Anterior cingulate cortex (tissue), 58 donors: ENCODE results near the gene SDK2.
"Not testable (repeated sequence)": the region's sequence is repeated elsewhere in the genome, so short reads cannot be mapped to it uniquely, and the experiment has no call there.

Experiments used
- DNase-seq, 58 donors: peaks; one replicate each; lab custom pipeline; 2025; lab: John Stamatoyannopoulos, UW

The SDK2 gene

DNA sequence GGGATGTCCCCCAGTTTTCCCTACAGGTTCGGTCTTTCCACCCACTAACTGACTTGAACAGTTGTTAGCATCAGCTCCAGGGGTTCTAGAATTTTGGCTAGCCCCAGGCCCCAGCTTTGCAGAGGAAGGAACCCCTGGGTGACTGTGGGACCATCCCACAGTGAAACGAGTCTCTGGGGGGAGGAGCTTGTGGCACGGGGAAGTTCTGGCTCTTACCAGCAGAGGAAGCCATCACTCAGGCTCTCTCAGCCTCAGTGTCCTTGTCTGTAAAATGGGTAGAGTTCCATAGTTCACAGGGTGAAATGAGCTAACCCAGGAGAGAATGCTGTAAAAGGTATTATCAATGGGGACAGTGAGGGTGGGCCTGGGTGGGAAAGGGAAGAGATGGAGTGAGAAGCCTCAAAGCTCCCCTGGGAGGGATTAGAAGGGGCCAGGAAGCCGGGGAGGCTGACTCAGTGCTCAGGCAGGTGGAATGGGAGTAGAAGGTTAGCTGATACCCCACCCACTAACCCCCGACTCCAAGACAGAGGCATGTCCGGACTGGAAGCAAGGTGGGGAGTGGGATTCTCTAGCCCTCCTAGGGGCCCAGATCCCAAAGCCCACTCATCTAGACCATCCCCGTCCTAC lies 301.6 kb downstream of the SDK2 start:
- no peak for DNase-seq

DNA sequence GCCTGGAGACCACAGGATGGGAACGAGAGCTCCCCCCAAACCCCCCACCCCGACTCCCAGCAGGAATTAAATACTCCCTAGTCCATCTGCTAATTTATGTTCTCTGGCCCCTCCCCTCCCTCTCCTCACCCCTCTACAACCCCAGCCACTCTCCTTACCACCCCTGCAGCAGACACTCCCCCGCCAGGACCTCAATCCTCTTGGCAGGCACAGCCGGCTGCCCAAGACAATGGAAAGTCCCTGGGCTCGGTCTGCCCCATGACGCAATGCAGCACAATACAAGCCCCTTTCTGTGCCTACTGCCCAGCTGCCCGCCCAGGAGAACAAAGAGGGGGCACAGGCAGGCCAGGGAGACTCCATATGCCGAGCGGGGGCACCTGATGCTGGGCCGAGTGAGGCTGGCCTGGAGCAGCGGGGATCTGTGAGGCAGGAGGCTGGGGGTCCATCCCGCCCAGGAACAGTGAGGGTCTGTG lies 302.2 kb downstream of the SDK2 start:
- peak; percentile 23 to 99 (median 88) for DNase-seq

DNA sequence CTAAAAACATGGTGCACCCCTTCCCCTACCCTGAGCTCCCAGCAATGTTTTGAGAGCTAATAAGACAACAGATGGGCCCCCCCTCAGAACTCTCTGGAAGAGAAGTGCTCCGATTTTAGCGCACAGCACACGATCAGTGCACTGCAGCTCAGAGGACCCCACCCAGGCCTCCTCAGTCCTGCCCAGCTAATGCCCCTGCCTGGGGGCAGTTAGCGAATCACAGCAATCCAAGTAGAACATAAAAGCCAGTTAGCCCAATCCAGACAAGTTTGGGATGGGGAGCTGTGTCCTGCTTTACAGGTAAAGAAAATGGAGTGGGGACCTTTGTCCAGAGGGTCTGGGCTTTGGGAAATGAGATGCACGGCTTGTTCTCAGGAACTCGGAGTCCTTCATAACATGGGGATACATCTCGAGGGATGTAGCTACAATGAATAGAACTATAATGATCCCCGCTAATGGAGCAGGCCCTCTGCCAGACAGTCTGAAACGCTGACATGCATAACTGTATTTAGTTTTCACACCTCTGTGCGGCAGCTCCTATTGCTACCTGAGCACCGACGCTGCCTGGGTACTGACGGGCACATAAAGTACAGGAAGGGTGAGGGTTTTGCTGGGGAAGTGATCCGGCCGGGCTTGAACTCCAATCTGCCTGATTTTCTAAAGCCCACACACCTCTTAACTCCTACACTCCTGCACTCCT lies 302.7 kb downstream of the SDK2 start:
- DNase-seq, result peak in 3 of 58 donors; percentile 28 to 57 (median 48)

DNA sequence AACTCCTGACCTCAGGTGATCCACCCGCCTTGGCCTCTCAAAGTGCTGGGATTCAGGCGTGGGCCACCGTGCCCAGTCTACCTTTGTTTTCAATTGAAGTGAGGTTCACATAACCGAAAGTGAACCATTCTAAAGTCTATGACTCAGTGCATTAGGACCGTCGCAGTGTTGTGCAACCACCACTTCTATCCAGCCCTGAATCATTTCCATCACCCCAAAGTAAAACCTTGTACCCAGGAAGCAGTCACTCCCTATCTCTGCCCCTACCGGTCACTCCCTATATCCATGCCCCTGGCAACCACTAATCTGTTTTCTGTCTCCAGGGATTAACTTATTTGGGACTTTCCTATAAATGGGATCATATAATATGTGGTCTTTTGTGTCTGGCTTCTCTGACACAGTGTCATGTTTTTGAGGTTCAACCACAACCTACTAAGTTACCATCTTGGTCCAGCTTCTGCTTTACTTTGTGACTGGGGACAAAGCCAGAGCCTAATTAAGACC lies 304.1 kb downstream of the SDK2 start:
- no peak for DNase-seq

DNA sequence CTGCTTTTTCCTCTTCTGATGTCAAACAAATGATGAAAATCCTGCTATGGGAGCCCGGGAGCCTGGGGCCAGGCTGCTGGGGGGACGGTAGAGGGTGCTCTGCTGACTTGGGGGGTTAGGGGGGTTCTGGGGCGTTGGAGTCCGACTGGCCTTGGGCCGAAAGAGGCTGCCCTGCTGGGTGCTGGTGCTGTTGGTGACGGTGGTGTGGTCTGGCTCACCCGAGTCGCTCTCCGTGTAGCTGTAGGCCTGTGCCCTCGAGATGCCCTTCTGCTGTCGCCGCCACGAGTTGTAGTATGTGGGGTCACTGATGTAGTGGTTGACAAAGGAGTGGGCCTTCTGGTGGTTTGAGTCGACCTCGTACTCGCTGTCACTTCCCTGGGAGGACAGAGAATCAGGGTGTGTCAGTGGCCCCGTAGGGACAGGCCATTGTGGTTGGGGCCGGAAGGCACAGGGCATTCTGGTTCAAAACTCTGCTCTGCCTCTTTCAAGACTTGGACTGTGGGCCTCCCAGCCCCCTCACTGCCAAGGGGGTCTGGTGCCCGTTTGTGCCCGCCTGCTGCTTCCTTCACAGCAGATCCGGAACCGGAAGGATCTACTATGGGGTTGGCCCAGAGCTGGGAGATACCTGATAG lies 305.6 kb downstream of the SDK2 start:
- DNase-seq, result no peak

DNA sequence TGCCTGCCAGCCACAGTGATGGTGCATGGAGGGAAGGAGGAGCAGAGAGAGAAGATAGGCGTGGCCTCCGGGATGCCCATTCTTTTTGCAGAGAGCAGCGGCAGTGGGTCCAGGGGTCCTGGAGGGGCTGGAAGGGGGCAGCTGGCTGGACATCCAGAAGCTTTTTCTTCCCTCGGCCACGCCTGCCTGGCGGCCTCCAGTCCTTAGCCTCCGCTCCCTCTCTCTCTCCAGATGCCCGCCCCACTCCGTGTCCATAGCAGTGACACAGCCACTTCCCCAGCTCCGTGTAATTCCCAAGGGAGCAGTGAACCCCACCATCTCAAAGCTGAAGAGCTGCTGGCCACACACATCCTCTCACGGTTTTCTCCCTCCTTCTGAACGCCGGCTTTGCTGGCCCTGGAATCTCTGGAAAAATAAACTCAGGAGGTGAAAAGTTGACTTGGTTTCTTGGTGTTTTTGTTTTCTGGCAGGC lies 306.2 kb downstream of the SDK2 start:
- peak in 14 of 58 donors; percentile 13 to 56 (median 32) for DNase-seq

DNA sequence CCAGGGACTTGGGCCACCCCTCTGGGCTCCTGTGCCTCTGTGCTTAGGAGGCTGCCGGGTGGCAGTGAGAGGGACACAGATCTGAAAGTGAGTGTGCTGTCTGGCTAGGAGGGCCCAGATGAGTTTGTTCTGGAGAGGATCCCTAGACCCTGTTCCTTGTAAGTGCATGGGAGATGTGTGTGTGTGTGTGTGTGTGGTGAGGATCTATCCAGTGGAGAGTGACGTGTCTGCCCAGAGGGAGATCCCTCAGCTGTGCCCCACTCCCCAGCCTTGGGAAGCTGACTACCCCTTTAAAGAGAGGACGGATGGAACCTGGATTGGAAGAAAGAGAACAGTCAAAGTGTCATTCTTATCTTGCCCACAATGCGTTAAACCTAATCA lies 306.9 kb downstream of the SDK2 start:
- no peak for DNase-seq

DNA sequence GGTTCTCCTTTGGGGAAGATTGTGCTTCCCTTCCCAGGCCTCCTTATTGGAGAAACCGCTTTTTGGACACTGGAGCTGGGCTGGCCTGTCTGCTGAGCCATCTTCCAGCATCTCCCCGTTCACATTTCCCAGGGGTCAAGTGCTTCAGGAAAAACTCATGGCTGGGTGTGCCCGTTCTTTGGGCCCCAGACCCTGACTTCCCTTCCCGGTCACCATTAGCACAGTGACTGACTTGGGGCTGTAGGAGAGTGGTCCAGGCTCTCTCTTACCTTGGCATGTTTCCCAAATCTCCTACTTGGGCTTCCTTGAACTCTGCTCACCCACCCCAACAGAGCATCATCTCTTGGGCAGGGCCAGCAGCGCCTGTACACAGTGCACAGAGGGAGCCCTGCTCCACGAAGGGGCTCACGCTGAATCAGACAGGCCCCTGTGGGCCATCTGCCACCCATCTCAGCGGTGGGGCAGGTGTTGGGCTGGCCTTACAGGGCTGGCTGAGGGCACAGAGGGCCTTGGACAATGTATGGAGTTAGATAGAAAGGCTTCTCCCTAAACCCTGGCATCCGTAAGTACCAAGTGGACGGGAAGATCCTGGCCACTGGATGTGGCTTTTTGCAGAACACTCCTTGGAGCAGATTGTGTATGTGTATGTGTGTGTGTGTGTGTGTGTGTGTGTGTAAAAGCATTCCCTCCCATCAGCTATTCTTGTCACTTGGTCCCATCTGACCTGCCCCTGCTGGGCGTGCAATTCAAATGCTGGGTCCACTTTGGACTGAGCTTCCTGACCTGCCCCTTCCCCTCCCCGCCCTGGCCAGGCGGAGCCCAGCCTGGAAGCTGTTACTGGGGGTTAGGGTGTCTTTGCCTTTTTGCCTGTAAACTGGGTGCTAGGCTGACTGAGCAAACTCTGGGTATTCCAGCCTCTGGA lies 307.6 kb downstream of the SDK2 start:
- DNase-seq, result no peak

DNA sequence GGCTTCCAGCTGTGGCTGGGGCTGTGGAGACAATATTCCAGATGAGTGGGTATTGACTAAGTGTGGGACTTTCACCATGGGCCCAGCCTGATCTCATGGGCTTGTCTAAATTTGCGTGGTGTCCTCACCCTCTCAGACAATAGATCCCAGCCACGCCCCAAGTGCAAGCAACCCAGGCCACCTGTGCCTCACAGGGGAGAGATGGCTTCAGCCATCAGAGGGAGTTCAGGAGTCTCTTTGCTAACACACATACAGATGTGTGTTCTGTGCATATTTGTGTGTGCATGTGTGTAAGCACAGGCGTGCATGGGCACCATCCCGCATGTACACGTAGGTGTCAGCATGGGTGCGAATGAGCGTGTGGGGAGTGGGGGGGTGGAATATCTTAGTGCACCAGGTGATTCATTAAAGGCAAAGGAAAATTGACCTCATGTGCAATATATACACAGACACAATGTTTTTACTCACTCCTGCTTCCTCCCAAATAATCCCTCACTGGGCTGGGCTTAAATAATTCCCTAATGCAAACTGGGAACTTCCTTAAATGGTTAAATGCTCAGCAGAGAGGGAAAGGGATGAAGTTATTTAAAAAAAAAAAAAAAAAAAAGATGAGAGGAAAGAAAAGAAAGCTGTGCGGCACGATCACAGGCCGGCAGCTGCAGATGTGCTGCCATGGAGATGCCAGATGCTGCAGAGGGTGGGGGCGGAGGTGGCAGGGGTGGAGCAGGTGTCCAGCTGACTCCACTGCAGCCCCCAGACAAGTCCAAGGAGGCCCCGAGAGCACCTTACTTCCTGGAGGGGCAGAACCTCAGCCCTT lies 308.4 kb downstream of the SDK2 start:
- no peak for DNase-seq

DNA sequence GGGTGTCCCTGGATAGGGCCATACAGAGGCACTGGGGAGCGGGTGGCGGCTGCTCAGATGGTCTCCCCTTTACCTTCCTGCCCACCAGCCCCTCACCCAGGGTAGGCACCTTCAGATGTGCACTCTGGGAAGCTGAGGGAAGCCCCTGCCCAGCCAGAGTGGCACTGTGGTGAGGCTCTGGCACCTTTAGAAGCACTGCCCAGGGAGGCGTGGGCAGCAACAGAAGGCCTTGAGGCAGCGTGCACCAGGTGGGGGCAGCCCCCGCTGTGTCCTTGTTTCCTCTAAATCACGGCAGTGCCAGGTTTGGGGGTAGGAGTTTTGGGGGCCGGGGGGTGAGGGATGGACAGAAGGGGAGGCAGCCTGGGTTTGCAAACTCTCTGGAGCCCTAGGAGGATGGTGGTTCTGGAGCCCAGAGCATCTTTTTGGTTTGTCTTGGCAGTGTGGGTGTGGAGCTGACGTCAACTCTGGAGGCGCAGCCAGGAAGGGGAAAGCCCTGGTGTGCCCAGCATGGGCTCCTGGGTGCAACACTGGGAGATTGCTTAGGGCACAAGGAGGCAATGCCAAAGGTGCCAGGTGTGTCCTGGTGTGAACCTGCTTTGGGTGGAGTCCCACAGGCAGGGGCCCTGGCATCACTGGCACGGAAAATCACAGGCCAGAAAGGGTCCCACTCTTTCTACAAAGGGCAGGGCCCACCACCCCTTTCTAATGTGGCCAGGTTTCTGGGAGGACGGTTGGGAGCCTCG lies 309.3 kb downstream of the SDK2 start:
- DNase-seq, result peak in 4 of 58 donors; percentile 14 to 42 (median 17)

DNA sequence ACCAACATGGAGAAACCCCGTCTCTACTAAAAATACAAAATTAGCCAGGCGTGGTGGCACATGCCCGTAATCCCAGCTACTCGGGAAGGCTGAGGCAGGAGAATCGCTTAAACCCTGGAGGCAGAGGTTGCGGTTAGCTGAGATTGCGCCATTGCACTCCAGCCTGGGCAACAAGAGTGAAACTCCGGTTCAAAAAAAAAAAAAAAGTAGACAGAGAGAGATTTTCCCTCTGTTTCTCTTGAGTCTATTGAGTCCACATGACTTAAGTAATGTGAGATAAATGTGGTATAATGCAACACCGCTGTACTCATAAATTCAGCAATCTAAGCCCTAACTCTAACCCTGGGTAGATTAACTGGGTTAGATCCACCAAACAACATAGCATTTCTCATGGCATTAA lies 310.8 kb downstream of the SDK2 start:
- not testable (repeated sequence) for DNase-seq

DNA sequence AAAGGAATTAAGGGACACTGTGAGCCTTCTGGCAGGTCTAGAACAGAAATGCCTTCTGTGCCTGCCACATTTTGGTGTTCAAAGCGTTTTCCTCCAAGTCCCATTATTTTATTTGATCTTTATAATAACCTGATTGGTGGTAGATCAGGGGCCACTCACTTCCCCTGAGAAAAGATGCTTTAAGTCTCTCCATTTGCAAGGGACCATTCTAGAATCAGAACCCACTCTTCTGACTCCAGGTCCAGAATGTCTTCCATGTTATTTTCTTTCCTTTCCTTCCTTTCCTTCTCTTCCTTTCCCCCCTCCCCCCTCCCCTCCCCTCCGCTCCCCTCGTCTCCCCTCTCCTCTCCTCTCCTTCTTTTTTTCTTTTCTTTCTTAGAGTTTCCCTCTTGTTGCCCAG lies 313.2 kb downstream of the SDK2 start:
- no peak for DNase-seq

DNA sequence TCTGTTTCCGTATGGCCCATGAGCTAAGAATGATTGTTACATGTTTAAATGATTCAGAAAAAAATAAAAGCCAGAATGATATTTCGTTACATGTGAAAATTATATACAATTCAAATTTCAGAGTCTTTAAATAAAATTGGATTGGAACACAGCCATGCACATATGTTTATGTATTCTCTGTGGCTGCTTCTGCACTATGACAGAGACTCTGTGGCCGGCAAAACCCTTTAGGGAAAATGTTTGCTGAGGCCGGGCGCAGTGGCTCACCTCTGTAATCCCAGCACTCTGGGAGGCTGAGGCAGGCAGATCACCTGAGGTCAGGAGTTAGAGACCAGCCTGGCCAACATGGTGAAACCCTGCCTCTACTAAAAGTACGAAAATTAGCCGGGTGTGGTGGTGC lies 316.6 kb downstream of the SDK2 start:
- no peak for DNase-seq

DNA sequence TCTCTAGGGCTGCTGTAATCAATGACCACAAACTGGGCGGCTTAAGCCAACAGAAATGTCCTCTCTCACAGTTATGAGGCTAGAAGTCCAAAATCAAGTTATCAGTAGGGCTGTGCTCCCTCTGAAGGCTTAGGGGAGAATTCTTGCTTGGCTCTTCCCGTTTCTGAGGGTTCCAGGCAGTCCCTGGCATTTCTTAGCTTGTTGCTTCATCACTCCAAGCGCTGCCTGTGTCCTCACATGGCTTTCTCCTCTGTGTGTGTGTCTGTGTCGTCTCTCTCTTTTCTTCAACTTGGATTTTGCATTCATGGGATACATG lies 318.8 kb downstream of the SDK2 start:
- peak in 2 of 58 donors; percentile 20 to 33 for DNase-seq

DNA sequence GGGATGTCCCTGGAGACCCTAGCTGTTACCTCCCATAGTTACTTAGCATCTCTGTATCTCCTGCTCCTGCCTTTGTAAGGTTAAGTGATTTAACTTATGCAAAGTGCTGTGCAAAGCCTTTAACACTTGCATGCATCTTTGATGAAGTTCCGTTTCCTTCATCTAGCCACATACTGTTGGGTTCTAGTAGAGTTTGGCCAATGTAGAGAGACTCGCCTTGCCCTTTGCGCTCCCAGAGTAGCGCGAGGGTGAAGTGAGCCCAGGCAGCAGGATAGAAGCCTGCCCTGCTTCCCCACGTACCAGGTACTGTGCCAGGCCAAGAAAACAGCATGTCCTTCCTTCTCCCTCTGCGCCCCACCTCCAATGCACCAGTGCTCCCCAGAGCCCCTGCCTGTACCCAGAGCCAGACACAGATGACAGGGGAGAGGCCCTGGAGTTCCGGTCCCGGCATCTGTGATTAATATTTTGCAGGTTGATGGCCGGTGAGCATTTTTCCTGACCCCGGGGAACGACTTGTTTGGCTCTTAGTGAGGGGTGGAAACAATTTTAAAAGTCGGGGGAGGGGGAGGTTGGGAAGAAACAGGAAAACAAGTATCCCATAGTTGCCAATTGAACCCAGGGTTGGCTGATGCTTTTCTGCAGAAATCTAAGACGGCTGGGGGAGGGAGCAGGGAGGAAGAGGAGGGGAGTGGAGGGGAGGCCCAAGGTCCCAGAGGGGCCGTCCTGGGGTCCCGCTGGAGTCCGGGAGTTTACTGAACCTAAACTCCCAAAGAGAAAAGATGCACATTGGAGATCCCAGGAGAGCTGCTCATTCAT lies 319.3 kb downstream of the SDK2 start:
- DNase-seq, result no peak

DNA sequence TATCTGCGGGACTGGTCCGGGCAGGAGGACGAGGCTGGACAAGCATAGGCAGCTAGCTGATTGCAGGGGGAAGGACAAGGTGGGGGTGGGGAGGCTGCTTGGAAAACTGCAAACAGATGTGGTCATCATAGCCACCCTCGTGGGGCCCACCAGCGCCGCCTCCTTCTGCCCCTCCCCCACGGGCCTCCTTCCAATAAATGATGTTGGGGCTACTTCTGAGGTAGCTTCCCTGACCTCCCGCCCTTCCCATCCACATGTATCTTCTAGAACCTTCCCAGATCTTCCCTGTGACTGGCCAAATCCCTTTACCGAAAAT lies 320.1 kb downstream of the SDK2 start:
- DNase-seq, result no peak

DNA sequence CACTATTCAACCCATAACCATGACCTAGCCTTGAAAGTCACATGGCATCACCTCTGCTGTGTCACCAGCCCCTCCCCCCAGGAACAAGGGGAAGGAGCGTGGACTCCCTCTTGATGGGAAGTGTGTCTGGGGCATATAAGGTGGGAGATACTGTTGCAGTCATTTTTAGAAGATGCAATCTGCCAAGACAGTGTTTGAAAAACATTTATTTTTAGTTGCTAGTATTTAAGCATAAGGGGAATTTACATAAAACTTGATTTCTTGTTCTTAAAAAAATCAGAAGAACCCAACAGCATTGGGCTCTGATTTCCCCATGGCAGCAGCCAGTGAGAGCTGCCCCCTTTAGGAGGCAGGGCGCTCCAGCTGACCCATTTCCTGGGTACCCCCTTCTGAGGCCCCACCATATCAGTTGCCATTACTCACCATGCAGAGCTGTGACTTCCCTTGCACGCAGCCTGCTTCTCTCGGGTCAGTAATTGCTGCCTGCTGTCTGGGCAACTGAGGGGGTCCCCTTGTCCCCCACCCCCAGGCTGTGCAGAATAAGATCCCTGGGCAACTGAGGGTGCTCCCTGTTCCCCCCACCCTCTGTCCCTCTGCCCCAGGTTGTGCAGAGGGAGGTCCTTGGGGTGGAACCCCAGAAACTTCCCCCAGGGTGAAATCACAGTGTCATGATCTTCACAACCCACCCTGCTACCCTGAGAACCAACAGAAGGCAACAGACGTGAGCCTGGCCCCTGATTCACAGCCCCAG lies 320.7 kb downstream of the SDK2 start:
- no peak for DNase-seq
